ENCODE measurements around the gene HSD11B2. TPM values are rescaled to one million over a fixed set of nuclear protein-coding genes. Genes with fewer than 3 reads are reported as not detected.

HSD11B2 gene
- total and polyA plus RNA-seq, 8 donors, result 1.4 to 11.3 (median 6.3) TPM

- intact Hi-C loops (cut with DNase I), result no loop called here
- Histone ChIP-seq H3K27ac (peak overlapping the region; percentile 67 to 84 (median 78)), H3K9me3 (no peaks in the 10 kb centered on the region), H3K36me3 (no peaks in the 10 kb centered on the region), H3K4me1 (peaks cover 8 to 20% (median 12%) of the 10 kb centered on the region in 3 donors), H3K27me3 (no peaks in the 10 kb centered on the region), H3K4me3 (peak overlapping the region; percentile 15 to 57 (median 42))
- no peak for TF ChIP-seq CTCF (IDR thresholded peaks at IDR 0.05)
- DNase-seq (peak; percentile 56 to 86 (median 70)), ATAC-seq (peak; percentile 52 to 64 (median 54)), FAIRE-seq (no peak)
- 1 to 4% methylated on average over 41 to 53 of the region's 53 CpGs for WGBS, 2 donors
These were observed 381 bp upstream of the HSD11B2 start for GRCh38 chr16:67430504-67430976.

- intact Hi-C loops (cut with DNase I), result no loop called here
- TF ChIP-seq CTCF (IDR thresholded peaks at IDR 0.05), result no peak
- DNase-seq, result peak in 1 of 6 donors; percentile 48
- 34 to 36% methylated on average over 11 to 13 of the region's 13 CpGs for WGBS, 2 donors
- Histone ChIP-seq H3K9me3 (no peaks in the 10 kb centered on the region), H3K4me1 (peaks cover 8 to 20% (median 12%) of the 10 kb centered on the region in 3 donors), H3K36me3 (no peaks in the 10 kb centered on the region), H3K27ac (peak overlapping the region; percentile 67 to 84 (median 77)), H3K27me3 (no peaks in the 10 kb centered on the region), H3K4me3 (peak overlapping the region in 3 of 4 donors; percentile 30 to 57 (median 54))
- no peak for ATAC-seq
- no peak for FAIRE-seq
These were observed 1.0 kb downstream of the HSD11B2 start for GRCh38 chr16:67431775-67432505.

- intact Hi-C loops (cut with DNase I), result no loop called here
- FAIRE-seq, result no peak
- Histone ChIP-seq H3K27ac (no peak overlapping the region), H3K4me1 (peaks cover 8 to 20% (median 12%) of the 10 kb centered on the region in 3 donors), H3K4me3 (no peak overlapping the region), H3K9me3 (no peaks in the 10 kb centered on the region), H3K36me3 (no peaks in the 10 kb centered on the region), H3K27me3 (no peaks in the 10 kb centered on the region)
- WGBS, 2 donors, result 75 to 85% methylated on average over 5 of the region's 5 CpGs
- DNase-seq, result no peak
- ATAC-seq, result no peak
- TF ChIP-seq CTCF (IDR thresholded peaks at IDR 0.05), result no peak
These were observed 1.6 kb downstream of the HSD11B2 start for GRCh38 chr16:67432506-67432890.

- ATAC-seq (no peak), FAIRE-seq (no peak), DNase-seq (peak in 1 of 6 donors; percentile 19)
- Histone ChIP-seq H3K9me3 (no peaks in the 10 kb centered on the region), H3K27ac (no peak overlapping the region), H3K36me3 (peaks cover 0 to 6% (median 0%) of the 10 kb centered on the region in 3 donors), H3K27me3 (no peaks in the 10 kb centered on the region), H3K4me1 (peaks cover 7 to 20% (median 11%) of the 10 kb centered on the region in 3 donors), H3K4me3 (no peak overlapping the region)
- 76 to 84% methylated on average over 5 of the region's 5 CpGs for WGBS, 2 donors
- intact Hi-C loops (cut with DNase I), result no loop called here
- no peak for TF ChIP-seq CTCF (IDR thresholded peaks at IDR 0.05)
These were observed 2.3 kb downstream of the HSD11B2 start for GRCh38 chr16:67433131-67433719.
